RWPE1 (cell line): ENCODE data around the gene FBXO21.
"Not testable (repeated sequence)": the region's sequence is repeated elsewhere in the genome, so short reads cannot be mapped to it uniquely, and the experiment has no call there.

Experiments used
- CTCF ChIA-PET: fragments of 350-600 bp; sonication (Branson Sonifier 250); formaldehyde crosslinking; extraction: SDS; loops from one replicate; lab custom pipeline; 2021; lab: Yijun Ruan, JAX
- POLR2A ChIA-PET: fragments of 400-600 bp; formaldehyde crosslinking; extraction: SDS; loops from one replicate; lab custom pipeline; 2020; ENCODE audit warnings: antibody characterized with exemption; ENCODE audit not compliant: low non-redundant PET; lab: Yijun Ruan, JAX
- DNase-seq: peaks from one replicate; pipeline ENCODE4 v3.0.0; 2012; ENCODE audit warnings: low spot score
- H3K27ac ChIP-seq: fragments of 450-650 bp; 2 replicates; pipeline ENCODE4 v1.5.1; 2017
- CTCF ChIP-seq: fragments of 450-650 bp; conservative IDR thresholded peaks from 2 replicates; pipeline ENCODE4 v1.5.1; 2017; ENCODE audit warnings: low read depth, mild to moderate bottlenecking

The FBXO21 gene

GRCh38 chr12:117192057-117192456 lies 1.8 kb upstream of the FBXO21 start:
- no peak overlapping the region for H3K27ac ChIP-seq
- CTCF ChIA-PET, result no interaction called here
- TF ChIP-seq CTCF, result no peak
- POLR2A ChIA-PET, result no interaction called here
- no peak for DNase-seq

- CTCF ChIA-PET, result interaction anchor here (0.6 to 0.7 kb wide), 2 partner anchors 10 to 15 kb away, joined by 3 to 6 read pairs; no protein-coding TSS in a partner anchor
- POLR2A ChIA-PET, result no interaction called here
These were observed 503 bp downstream of the FBXO21 start for GRCh38 chr12:117189725-117190209.

GRCh38 chr12:117188961-117189724 lies 1.1 kb downstream of the FBXO21 start:
- peak; percentile 12 for DNase-seq
- POLR2A ChIA-PET, result no interaction called here
- CTCF ChIA-PET, result interaction anchor here (0.6 kb wide), 1 partner anchor 894 kb away, joined by 6 read pairs; no protein-coding TSS in a partner anchor
- no peak for TF ChIP-seq CTCF
- no peak overlapping the region; the same call in 1 of the 2 replicates for H3K27ac ChIP-seq

More at GRCh38 chr12:117189725-117190209, 503 bp downstream of the FBXO21 start:
- DNase-seq, result peak; percentile 60
- peak overlapping the region; percentile 66 for H3K27ac ChIP-seq
- no peak for TF ChIP-seq CTCF

- DNase-seq, result no peak
- no peak overlapping the region for H3K27ac ChIP-seq
- no peak for TF ChIP-seq CTCF
- CTCF ChIA-PET, result interaction anchor here (0.6 kb wide), 1 partner anchor 895 kb away, joined by 6 read pairs; no protein-coding TSS in a partner anchor
- POLR2A ChIA-PET, result no interaction called here
These were observed 2.1 kb downstream of the FBXO21 start for GRCh38 chr12:117188121-117188665.

- no peak for DNase-seq
- ChIA-PET CTCF (no interaction called here), POLR2A (no interaction called here)
- TF ChIP-seq CTCF, result no peak
- H3K27ac ChIP-seq, result no peak overlapping the region
These were observed 2.8 kb downstream of the FBXO21 start for GRCh38 chr12:117187421-117187820.

- DNase-seq, result no peak
- no peak overlapping the region for H3K27ac ChIP-seq
- no peak for TF ChIP-seq CTCF
- CTCF ChIA-PET, result interaction anchor here (0.7 kb wide), 1 partner anchor 8 kb away, joined by 5 read pairs; no protein-coding TSS in a partner anchor
- POLR2A ChIA-PET, result no interaction called here
These were observed 7.4 kb downstream of the FBXO21 start for GRCh38 chr12:117182866-117183265.

GRCh38 chr12:117181468-117181843 lies 8.8 kb downstream of the FBXO21 start:
- CTCF ChIA-PET, result interaction anchor here (0.7 kb wide), 1 partner anchor 186 kb away, joined by 4 read pairs; no protein-coding TSS in a partner anchor
- DNase-seq, POLR2A ChIA-PET: not testable (repeated sequence)

More at GRCh38 chr12:117181468-117181843, 8.8 kb downstream of the FBXO21 start:
- H3K27ac ChIP-seq, result not testable (repeated sequence)
